AG09319 (cell line): ENCODE measurements around the gene TBC1D16.

ENCODE experiments used
- DNase-seq: peaks from one replicate; pipeline ENCODE4 v3.0.0-alpha.2; 2010; ENCODE audit warnings: low read depth; ENCODE audit errors: extremely low read depth
- TF ChIP-seq, protein P1 (sequence below): IDR thresholded peaks from 2 replicates; pipeline ENCODE4 v1.5.1; 2011; ENCODE audit warnings: low read depth, mild to moderate bottlenecking, inconsistent platforms, low read length, moderate library complexity

The TBC1D16 gene

DNA sequence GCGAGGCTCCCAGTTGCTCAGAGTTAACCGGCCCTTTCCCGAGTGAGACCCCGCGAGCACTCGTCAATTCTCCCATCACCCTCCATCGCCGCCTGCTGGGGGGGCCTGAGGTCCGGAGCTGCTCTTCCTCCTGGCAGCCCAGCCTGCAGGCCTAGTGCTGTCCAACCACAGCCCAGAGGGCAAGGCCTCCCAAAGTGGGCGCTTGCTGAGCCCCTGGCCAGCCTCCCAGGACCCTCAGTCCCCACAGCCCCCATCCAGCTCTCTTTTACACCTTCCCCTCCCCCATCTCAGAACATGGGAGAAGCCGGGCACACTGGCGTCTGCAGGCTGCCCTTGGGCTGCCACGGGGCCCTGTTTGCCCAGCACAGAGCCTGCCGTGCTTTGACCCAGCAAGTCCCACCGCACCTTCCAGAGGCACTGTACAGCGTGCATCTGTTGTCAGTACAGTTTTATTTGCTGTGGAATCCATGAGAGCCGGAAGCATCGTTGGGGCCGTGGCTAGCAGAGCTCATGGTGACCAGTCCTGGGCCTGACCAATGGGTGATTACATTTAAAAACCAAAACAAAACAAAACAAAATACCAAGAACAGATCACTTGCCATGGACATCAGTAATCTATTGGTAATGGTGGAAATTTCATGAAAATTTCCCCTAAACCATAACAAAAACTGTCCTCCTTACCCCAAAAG, 100.3 kb downstream of the TBC1D16 start:
- no peak for DNase-seq
- TF ChIP-seq, protein P1, sequence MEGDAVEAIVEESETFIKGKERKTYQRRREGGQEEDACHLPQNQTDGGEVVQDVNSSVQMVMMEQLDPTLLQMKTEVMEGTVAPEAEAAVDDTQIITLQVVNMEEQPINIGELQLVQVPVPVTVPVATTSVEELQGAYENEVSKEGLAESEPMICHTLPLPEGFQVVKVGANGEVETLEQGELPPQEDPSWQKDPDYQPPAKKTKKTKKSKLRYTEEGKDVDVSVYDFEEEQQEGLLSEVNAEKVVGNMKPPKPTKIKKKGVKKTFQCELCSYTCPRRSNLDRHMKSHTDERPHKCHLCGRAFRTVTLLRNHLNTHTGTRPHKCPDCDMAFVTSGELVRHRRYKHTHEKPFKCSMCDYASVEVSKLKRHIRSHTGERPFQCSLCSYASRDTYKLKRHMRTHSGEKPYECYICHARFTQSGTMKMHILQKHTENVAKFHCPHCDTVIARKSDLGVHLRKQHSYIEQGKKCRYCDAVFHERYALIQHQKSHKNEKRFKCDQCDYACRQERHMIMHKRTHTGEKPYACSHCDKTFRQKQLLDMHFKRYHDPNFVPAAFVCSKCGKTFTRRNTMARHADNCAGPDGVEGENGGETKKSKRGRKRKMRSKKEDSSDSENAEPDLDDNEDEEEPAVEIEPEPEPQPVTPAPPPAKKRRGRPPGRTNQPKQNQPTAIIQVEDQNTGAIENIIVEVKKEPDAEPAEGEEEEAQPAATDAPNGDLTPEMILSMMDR = no peak

DNA sequence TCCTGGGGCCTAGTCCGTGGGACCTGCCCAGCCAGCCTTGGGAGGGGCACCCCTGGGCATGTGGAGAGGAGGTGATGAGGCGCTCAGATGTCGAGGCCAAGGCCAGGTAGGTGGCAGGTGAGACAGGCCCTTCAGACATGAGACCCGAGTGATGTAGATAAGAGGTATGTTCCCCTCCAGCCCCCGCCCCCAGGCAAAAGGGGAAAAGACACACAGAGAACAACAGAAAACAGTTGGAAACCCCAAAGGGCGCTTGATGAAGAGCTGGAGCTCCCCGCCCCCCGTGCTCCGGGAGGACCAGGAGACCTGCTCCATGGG, 101.1 kb downstream of the TBC1D16 start:
- TF ChIP-seq, protein P1 = no peak
- no peak for DNase-seq

DNA sequence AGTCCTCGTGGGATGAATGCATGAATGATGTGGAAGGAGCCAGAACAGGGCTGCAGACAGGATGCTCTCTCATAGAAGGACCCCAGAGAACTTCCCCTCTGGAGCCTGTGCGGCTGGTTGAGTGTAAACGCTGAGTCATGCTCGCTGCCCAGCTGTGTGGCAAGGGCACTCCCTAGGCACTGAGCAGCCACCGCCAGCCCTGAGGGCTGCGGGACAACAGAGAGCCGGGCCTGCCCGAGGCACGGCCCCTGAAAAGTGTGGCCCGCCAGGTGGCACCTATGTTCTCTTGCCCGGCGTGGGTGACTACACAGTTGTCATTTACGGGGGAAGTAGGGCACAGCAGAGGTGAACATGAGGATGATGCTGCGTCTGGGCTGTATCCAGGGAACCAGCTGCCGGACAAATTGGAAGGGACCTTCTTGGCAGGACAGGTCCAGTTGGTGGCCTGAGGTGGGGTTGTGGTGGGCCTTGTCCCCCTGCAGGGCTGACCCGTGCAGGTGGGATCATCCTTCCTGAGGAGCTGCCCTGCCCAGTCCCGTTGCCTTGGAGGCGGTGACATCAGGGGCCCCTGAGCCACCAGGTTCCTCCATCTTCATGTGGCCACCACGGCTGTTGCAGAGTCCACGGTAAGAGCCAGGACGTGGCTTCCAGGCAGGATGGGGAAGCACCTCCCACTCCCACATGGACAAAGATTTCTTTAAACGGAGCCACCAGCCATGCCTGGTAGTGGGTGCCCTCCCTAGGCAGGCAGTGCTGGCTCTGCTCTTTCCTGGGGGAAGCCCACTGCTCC, 101.6 kb downstream of the TBC1D16 start:
- TF ChIP-seq, protein P1 = no peak
- DNase-seq = no peak

DNA sequence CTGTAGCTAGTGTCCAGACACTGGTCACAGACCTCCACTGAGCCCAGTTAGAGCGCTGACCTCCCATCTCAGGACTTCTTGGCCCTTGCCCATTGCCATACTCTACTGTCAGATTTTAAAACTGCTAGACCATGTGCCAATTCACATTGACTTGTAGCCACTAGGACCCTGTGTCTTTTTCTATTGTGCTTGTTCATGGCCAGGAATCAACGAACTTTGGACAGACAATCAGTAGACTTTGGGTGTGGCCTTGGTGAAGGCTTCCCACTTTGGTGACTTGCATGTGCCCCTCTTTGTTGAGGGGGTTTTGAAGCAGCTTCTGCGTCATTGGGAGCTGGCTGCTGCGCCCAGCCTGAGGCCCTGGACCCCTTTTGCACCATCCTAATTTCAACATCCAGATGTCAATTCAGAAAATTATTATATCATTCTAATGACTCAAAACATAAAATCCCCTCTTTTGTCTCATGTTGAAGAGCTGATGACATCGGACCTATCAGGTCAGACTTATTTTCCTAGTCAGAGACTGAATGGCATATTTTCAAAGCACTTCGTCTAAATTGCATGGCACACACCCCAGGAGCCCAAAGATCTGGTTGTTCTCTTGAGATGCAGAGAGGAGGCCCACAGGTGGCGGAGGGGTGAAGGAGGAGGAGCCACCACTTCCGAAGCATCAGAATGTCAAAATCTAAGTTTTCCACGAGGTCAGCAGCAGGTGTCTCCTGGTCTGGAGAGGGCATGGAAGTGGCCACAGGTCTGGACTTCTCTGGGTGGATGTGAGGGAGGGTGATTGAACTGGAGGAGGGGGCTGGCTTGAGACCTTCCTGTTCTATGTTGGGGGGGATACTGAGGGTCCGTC, 103.0 kb downstream of the TBC1D16 start:
- no peak for DNase-seq
- TF ChIP-seq, protein P1 = no peak

DNA sequence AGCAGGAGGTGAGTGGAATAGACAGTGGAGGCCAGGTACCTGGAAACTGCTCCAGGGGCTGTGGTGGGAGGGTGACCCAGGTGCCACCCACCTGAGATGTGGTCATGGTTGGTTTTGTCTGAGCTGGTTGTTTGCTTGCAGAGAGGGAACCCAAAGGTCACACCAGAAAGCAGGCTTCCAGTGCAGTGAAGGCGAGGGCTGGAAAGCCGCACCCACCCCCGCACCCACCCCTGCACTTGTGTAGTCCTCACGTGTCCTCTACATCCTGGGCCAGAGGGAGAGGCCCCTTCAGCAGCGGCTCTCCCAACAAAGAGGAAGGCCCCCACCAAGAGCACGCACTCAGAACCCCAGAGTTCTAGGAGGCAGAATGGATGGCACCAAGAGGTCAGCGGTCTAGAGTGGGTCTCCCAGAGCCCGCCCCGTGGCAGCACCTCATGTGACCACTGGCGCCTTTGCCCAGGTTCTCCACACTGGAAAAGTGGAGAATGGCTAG, 103.8 kb downstream of the TBC1D16 start:
- TF ChIP-seq, protein P1 = no peak
- no peak for DNase-seq

DNA sequence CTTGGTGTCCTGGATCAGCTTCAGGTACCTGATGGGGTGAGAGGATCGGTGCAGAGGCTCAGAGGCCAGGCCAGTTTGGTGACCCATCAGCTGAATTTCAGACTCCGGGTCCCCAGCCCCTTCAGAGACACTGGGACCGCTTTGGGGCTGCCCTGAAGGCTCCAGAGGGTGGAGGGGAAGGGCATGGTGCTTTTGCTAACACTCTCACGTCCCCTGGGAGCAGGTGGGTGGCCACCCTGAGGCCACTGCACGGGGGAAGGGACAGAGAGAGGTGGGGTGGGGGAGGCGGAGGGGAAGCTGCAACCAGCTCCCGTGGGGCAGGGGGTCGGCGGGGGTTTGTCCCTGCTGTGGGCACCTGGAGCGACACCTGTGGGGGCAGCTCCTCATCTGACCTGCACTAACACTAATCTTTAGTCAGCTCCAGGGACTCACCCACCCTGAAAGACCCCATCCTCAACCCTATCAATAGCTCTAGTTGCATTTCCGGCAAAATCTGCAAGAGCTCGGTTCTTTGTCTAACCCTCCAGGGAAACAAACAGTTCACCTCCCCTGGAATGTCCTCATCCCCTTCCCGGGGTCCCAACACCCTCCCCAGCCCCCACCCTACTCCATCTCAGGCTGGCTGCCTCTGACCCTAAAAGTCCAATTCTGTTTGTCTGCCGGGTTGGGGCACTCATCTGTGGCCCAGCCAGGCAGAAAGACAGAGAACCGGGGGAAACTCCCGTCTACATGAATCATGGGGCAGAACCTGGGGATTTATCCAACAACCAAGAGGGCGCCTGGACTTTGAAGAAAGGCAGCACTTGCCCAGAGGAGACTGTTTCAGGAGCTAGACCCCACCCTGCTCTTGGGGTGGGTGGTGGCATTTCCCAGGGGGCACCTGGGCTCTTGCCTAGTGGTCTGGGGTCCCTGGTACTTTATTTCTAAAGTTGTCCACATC, 104.5 kb downstream of the TBC1D16 start:
- TF ChIP-seq, protein P1 = no peak
- no peak for DNase-seq
